GM18907 (cell line): ENCODE data around the gene GIMAP2.
"Not testable (repeated sequence)": the region's sequence is repeated elsewhere in the genome, so short reads cannot be mapped to it uniquely, and the experiment has no call there.

ENCODE experiments used
- ATAC-seq: cut with Tn5 transposase; IDR thresholded peaks from one replicate; pipeline ENCODE4 v1.9.1; 2021; ENCODE audit warnings: mild to moderate bottlenecking, moderate library complexity; ENCODE audit not compliant: unreplicated experiment

GIMAP2 gene

DNA sequence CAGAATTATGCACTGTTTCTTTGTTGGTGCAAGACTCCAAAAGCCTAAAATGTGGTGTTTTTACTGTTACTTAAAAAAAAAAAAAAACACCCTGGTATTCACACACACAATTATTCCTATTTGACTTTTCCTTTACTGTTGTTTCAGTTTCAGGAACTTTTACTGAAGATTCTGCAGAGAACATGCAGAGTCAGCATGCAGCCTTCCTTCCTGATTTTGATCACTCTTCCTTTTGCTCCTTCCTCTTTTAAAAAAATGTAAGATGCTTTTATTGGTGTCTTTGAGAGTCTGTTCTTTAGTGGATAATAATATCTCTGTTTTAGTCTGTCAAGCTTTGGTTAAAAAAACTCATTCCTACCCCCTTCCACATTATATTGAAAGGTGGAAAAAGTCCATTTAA is 9.2 kb upstream of the GIMAP2 start:
- ATAC-seq: not testable (repeated sequence)

DNA sequence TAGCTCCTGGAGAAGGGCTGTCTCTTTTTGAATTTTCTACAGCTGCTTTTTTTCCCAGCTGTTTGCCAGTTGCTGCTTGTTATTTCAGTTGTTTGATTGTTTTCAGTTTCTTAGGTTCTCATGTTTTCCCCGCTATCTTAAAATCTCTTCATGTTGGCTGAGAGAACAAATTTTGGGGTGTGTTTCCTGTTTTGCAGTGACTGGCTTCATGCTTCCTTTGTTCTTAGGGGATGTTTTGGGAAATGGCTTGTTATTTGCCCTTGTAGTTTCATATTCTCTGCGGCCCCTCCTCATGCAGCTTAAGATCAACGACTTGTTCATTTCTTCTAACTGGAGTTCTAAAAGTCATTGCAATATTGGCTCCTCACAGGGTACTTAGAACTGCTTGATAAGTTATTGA is 8.7 kb upstream of the GIMAP2 start:
- not testable (repeated sequence) for ATAC-seq

DNA sequence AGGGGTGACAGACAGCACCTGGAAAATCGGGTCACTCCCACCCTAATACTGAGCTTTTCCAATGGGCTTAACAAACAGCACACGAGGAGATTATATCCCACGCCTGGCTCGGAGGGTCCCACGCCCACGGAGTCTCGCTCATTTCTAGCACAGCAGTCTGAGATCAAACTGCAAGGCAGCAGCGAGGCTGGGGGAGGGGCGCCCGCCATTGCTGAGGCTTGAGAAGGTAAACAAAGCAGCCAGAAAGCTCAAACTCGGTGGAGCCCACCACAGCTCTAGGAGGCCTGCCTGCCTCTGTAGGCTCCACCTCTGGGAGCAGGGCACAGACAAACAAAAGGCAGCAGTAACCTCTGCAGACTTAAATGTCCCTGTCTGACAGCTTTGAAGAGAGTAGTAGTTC is 6.9 kb upstream of the GIMAP2 start:
- ATAC-seq: not testable (repeated sequence)

DNA sequence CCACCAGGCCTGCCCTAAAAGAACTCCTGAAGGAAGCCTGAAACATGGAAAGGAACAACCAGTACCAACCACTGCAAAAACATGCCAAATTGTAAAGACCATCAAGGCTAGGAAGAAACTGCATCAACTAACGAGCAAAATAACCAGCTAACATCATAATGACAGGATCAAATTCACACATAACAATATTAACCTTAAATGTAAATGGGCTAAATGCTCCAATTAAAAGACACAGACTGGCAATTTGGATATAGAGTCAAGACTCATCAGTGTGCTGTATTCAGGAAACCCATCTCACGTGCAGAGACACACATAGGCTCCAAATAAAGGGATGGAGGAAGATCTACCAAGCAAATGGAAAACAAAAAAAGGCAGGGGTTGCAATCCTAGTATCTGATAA is 5.1 kb upstream of the GIMAP2 start:
- not testable (repeated sequence) for ATAC-seq

DNA sequence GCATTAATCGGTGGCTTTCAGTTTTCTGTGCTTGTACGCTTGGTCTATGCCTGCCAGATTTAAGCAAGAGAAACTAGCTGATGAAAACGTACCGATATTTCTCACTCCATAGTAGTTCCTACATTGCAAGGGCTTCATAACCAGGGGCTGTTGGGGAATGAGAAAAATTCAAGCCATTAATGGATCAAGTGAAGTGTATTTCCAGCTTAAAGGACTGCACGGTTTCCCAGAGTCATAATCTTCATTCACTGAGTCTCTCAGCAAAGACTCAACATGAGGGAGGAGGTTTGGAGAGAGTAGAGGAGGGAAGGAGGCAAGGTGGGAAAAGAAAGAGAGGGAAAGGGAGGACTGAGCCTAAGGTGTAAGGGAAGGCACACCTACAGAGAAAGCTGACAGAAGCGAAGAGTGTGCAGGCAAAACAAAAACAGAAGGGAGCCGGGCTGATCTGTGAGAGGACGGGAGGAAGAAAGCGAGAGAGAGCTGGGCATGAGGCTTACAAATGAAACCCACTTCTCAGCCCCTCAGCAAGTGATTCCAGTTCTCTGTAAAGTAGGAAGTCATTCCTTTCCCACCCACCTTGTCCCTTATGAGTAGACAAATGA is 625 bp downstream of the GIMAP2 start:
- ATAC-seq: peak; percentile 41

DNA sequence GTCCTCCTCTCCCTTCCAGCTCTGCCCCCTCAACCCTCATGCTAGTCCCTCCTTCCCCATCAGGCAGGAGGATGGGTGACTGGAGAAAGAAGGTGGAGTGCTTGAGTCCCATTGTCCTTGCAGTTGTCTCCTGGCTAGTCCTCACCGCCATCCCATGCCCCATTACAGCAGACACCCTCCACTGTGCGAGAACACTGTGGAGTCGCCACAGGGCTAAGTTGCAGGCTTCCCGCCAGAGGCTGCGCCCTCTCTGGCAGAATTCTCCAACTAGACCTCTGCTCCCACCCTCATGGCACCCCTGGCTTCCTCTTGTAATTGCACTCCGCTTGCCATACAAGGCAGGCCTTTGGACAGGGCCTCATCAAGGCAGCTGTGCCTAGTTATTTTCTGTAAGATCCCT is 3.1 kb downstream of the GIMAP2 start:
- ATAC-seq: no peak

DNA sequence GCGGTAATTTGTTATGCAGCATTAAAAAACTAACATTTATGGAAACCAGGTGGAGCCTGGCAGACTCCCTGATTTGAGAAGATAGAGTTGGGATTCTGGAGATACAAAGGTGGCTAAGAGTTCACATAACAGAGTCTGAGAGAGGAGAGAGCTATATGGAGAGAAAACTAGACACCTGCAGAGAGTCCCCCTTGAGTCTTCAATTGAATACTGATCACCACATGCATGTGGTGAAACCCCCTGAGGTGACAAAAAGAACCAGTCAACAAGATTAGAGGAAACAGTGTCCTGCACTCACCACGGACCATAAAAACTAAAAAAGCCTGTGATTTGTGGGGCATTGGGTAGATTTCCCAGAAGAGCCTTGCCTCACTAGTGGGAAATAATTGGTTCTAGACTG is 10.1 kb downstream of the GIMAP2 start:
- no peak for ATAC-seq

DNA sequence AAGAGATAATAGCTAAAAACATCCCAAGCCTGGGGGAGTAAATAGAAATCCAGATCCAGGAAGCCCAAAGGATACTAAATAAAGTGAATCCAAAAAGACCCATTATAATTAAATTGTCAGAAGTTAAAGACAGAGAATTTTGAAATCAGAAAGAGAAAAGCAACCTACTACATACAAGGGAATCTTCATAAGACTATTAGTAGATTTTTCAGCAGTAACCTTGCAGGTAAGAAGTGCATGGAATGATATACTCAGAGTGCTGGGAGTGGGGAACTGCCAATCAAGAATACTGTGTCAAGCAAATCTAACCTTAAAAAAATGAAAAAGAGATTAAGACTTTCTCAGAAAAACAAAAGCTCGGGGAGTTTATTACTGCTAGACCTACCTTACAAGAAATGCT is 17.7 kb downstream of the GIMAP2 start:
- ATAC-seq: no peak

DNA sequence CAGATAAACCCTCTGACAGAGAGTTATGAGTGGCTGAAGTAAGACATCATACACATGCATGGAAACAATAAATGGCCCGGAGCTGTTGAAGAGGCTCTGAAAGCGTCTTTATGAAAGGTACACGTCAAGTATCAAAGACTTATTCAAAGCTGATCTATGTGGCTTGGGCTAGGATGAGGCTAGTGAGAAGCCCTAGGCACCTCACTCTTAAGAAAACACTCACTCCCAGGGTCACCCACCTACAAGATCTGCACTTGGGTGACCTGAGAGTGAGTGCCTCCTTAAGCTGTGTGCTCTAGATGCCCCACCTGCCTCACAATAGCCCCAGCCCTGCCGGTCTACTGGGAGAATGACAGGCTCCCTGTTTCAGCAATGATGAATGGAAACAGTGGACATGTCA is 29.8 kb downstream of the GIMAP2 start:
- no peak for ATAC-seq

DNA sequence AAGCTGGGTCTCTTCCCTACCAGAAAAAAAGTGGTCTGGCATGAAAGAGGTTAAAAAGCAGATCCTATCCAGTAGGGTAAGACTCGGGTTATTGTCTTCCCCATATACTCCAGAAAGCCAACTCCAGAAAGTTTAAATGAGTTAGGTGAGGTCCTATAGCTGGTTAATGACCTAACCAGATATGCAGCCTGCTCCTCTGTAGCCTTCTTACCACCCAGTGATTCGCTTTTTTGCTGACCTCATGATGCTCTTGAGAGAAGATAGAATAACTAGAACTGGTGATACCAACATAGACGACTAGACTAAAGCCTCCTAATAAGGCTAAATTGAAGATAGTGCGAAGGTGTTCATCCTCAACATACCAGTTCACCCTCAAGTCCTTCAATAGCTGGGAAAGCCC is 30.2 kb downstream of the GIMAP2 start:
- ATAC-seq: no peak

DNA sequence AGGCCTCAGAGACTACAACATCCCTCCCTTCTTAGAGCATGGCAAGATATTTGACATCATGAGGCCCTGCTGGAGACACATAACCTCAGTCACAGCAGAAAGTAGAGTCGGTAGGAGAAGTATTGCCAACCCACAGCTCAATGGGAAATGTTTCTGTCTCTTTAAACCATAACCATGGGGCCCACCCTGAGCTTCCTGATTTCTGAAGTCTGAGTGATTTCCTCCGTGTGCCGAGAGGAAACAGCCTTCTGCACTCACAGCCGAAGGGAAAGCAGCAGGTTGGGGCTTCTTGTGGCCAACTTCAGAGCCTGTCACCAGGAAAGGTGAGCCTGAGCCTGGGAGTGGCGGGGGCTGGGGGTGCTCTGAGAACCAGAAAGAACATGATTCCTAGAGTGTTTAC is 30.9 kb downstream of the GIMAP2 start, which contains the start of gene GIMAP1:
TSS of gene GIMAP1 (plus strand) at position 246 of the 400 bp plus-strand sequence. CDS start 2,435 bp downstream, outside the sequence.
- peak; percentile 80 for ATAC-seq

DNA sequence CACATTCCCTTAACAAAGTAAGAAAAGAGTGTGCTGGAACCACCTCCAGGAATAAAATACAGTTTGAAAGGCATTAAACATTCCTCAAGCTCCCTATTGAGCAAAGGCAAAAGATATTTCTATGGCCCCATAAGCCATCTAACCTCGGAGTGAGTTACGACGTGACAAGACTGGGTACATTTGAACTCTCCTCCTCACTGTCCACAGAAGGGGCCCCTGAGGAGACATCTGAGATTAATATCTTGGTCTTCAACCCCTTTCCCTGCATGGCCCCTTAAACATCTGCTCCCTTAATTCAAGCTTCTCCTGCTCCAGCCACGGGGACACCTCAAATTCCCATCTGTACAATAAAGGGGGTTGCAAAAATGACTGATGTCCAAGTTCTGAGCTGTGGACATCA is 31.4 kb downstream of the GIMAP2 start:
- ATAC-seq: no peak

DNA sequence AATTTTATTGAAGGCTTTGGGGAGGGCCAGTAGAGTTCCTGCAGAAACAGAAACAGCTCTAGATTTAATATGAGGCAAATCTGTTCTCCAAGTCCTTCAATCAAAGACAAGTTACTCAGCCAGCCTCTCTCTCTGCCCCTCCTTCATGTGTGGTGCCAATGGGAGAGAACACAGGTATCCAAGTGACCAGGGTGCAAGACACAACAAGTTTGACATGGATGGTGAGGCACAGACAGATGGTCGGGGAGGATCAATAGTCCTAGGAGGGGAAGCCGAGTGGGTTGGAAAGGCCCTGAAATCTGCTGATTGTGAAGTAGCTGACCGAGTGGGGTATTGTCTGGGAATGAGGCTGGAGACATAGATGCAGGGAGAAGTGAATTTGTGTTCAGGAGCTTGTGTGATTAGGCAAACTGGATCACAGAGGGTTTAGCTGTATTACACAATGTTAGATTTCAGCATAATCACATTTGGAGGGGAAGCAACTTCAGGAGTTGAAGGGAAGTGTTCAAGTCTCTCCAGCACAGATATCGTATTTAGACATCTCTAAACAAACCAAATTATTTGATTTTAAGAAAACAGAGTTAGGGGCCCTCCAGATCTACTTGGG is 32.4 kb downstream of the GIMAP2 start:
- no peak for ATAC-seq

DNA sequence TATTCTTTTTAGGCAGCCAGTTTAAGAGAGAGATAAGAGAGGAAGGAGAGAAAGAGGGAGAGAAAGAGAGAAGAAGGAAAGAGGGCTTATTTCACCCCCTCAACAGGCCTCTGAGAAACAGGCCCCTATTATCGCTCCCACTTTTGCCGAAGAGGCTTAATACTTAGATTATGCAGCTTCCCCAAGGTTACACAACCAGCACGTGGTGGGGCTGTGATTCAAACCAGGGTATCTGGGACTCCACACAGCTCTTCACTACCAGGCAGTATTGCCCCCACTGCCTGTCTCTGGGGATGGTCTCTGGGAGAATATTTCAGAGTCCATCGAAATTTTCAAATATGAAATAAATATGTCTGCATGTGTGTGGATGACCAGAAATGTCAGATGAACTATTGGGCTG is 33.9 kb downstream of the GIMAP2 start:
- no peak for ATAC-seq

DNA sequence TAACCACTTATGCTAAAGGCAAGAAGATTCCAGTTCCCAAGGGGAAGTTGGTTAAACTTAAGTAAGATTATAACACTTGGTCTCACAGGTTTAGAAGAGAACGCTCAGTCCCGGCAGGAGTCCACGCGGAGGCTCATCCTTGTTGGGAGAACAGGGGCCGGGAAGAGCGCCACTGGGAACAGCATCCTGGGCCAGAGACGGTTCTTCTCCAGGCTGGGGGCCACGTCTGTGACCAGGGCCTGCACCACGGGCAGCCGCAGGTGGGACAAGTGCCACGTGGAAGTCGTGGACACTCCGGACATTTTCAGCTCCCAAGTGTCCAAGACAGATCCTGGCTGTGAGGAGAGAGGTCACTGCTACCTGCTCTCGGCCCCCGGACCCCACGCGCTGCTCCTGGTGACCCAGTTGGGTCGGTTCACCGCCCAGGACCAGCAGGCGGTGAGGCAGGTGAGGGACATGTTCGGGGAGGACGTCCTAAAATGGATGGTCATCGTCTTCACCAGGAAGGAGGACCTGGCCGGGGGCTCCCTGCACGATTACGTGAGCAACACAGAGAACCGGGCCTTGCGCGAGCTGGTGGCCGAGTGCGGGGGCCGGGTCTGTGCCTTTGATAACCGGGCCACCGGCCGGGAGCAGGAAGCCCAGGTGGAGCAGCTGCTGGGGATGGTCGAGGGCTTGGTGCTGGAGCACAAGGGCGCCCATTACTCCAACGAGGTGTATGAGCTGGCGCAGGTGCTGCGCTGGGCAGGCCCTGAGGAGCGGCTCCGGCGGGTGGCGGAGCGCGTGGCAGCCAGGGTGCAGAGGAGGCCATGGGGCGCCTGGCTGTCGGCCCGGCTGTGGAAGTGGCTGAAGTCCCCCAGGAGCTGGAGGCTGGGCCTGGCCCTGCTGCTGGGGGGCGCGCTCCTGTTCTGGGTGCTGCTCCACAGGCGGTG is 34.7 kb downstream of the GIMAP2 start:
- ATAC-seq: no peak

DNA sequence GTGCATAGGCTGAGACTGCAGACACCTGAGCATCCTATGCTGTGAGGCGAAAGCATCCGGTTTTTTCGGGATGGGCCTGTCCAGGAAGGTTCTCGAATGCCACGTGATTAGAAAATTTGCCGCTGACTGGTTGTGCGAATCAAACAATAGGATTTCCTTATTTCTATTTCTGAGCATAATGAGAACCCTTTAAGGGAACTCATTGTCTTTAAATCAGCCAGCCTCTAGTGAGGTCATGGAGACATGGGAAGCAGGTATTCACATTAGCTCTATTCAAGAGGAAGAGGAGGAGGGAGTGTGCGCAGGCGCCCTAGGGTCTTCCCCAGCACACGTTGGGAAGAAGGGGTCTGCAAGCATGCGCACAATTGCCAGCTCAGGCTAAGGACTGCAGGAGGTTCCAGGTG is 36.5 kb downstream of the GIMAP2 start:
- no peak for ATAC-seq

DNA sequence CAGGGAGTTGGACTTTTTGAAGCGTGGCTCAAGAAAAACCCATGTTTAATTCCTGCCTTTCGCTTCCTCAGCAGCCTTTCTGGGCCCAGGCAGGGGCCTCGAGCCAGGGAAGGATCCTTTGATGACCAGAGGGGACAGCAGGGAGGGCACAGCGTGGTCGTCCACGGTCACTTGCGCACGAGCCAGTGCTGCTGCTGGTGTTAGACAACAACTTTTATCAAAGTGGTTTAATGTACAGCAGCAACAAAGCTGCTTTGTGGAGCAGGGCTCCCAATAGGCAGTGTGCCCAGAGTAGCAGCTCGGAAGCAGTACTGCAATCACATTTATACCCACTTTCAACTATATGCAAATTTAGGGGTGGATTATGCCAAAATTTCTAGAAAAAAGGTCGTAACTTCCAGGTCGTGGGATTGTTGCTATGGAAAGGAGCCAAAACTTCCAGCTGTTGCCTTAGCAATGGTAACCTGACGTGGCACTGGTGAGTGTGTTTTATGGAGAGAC is 37.0 kb downstream of the GIMAP2 start:
- ATAC-seq: no peak

DNA sequence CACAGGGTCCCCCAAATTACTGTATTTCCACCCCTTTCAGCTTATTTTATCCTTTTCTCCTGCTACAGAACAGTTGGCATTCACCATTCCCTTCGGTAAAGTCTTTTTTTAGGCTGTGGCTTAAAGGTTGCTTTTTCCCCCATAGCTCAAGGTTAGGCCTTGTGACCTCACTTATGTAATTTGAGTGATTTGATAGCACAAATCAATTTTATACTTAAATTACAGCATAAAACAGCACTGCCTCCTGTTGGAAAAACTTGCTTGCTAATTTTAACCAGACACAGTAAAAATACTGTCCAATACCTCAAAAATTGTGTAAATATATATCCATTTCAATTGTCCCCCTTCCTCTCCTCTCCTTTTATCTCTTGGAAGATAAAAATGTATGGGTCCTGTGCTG is 38.0 kb downstream of the GIMAP2 start:
- no peak for ATAC-seq

DNA sequence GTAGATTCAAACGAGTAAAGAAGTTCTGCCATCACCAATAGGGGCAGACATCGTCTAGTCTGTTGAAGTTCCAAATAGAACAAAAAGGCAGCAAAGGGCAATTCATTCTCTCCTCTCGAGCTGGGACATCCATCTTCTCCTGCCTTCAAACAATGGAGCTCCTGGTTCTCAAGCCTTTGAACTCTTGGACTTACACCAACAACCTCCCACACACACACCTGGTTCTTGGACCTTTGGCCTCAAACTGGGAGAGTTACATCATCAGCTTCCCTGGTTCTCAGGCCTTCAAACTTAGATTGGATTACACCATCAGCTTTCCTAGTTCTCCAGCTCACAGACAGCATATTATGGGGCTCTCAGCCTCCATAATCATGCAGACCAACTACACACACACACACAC is 41.9 kb downstream of the GIMAP2 start:
- no peak for ATAC-seq

DNA sequence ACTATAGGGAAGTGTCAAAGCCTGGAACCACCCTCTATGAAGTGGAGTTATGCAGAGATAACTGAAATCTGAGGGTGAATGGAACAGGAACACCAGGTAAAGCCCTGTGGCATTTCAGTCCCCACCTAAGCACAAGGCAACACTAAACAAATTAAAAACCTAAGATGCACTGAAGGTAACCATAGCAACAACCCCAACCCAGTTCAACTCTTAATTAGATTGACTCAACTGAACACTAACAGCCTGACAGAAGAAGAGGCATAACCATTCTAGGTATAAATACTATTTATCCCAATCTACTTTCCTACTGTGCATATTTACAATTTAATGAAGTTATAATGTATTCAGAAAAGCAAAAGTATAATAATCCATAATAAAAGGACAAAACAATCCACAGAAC is 42.5 kb downstream of the GIMAP2 start:
- ATAC-seq: no peak

DNA sequence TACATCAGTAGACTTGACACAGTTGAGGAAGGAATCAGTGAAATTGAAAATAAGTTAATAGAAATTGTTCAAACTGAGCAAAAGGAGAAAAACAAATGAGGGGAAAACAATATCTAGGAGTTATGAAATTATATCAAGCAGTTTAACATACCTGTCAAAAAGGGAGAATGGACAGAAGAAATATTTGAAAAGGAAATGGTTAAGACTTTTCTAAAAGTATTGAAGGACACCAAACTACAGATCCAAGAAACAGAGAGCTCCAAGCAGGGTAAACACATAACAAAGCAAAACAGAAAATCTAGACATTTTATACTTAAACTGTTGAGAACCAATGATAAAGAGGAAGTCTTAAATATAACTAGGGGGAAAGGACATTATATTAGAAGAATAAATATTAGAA is 43.1 kb downstream of the GIMAP2 start:
- ATAC-seq: no peak

DNA sequence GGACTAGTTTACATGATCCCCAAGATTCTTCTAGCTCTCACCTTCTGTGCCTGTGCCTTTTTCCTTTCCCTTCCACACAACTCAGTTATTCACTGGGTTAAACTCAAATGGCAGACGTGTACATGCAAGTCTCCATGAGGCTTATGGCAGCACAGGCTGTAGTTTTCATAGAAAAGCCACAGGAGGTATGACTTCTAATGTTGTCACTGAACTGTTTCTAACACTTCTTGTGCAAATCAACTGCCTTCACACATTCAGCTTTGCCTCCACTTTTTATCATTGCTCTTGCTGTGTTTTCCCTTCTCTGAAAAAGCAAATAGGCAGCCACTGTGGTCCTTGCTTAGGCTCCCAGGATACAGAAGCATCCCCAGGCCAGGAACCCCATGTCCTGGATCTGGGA is 46.4 kb downstream of the GIMAP2 start:
- no peak for ATAC-seq
